H9 (cell line): ENCODE data around the gene NTSR1. TPM values are rescaled to one million over a fixed set of nuclear protein-coding genes. Genes with fewer than 3 reads are reported as not detected.

ENCODE experiments used
- DNase-seq: peaks from one replicate; pipeline ENCODE4 v3.0.0-alpha.2; 2017
- H2AFZ ChIP-seq: one replicate; pipeline ENCODE4 v1.6.1; 2013; ENCODE audit warnings: mild to moderate bottlenecking, low read length, control low read depth, moderate library complexity
- H2AK5ac ChIP-seq: 2 replicates; pipeline ENCODE4 v1.6.1; 2013; ENCODE audit warnings: low read length, control low read depth, mixed read lengths; ENCODE audit not compliant: insufficient read length
- H2BK120ac ChIP-seq: one replicate; pipeline ENCODE4 v1.6.1; 2013; ENCODE audit warnings: low read depth, mild to moderate bottlenecking, low read length, control low read depth, inconsistent platforms; ENCODE audit not compliant: poor library complexity, severe bottlenecking
- H2BK12ac ChIP-seq: 2 replicates; pipeline ENCODE4 v1.6.1; 2013; ENCODE audit warnings: low read length, control low read depth, mixed read lengths, low read depth; ENCODE audit not compliant: insufficient read length
- H2BK15ac ChIP-seq: 2 replicates; pipeline ENCODE4 v1.6.1; 2013; ENCODE audit warnings: low read depth, low read length, control low read depth
- H2BK20ac ChIP-seq: one replicate; pipeline ENCODE4 v1.6.1; 2013; ENCODE audit warnings: low read depth, mild to moderate bottlenecking, low read length, control low read depth, inconsistent platforms; ENCODE audit not compliant: poor library complexity, severe bottlenecking
- H2BK5ac ChIP-seq: 2 replicates; pipeline ENCODE4 v1.6.1; 2013; ENCODE audit warnings: low read length, control low read depth, mixed read lengths; ENCODE audit not compliant: insufficient read length
- H3K14ac ChIP-seq: 2 replicates; pipeline ENCODE4 v1.6.1; 2013; ENCODE audit warnings: low read length, control low read depth; ENCODE audit not compliant: insufficient read depth
- H3K18ac ChIP-seq: 2 replicates; pipeline ENCODE4 v1.6.1; 2013; ENCODE audit warnings: low read depth, mild to moderate bottlenecking, mixed read lengths, low read length, control low read depth; ENCODE audit not compliant: insufficient read length
- H3K23ac ChIP-seq: 2 replicates; pipeline ENCODE4 v1.6.1; 2013; ENCODE audit warnings: low read length, control low read depth, mixed read lengths, low read depth; ENCODE audit not compliant: insufficient read length
- H3K23me2 ChIP-seq: 2 replicates; pipeline ENCODE4 v1.6.1; 2013; ENCODE audit warnings: low read depth, mild to moderate bottlenecking, mixed read lengths, low read length, control low read depth; ENCODE audit not compliant: insufficient read length, poor library complexity, severe bottlenecking
- H3K27ac ChIP-seq: 2 replicates; pipeline ENCODE4 v1.5.1; 2013; ENCODE audit warnings: low read length, control low read depth, mixed read lengths, low read depth; ENCODE audit not compliant: insufficient read length
- H3K27me3 ChIP-seq: 2 replicates; pipeline ENCODE4 v1.6.1; 2013; ENCODE audit warnings: low read length, control low read depth, inconsistent platforms; ENCODE audit not compliant: insufficient read depth
- H3K4ac ChIP-seq: 2 replicates; pipeline ENCODE4 v1.6.1; 2013; ENCODE audit warnings: low read depth, mild to moderate bottlenecking, control low read depth, inconsistent platforms, low read length, moderate library complexity
- H3K4me1 ChIP-seq: 2 replicates; pipeline ENCODE4 v1.6.1; 2013; ENCODE audit warnings: low read length, control low read depth, inconsistent platforms; ENCODE audit not compliant: insufficient read depth
- H3K4me2 ChIP-seq: 2 replicates; pipeline ENCODE4 v1.6.1; 2013; ENCODE audit warnings: low read length, control low read depth, mixed read lengths; ENCODE audit not compliant: insufficient read length, insufficient read depth
- H3K56ac ChIP-seq: 2 replicates; pipeline ENCODE4 v1.6.1; 2013; ENCODE audit warnings: low read depth, mild to moderate bottlenecking, mixed read lengths, low read length, control low read depth; ENCODE audit not compliant: insufficient read length
- H3K79me1 ChIP-seq: 2 replicates; pipeline ENCODE4 v1.6.1; 2013; ENCODE audit warnings: low read depth, mild to moderate bottlenecking, moderate library complexity, low read length, control low read depth, inconsistent platforms; ENCODE audit not compliant: insufficient read depth, poor library complexity, severe bottlenecking
- H3K79me2 ChIP-seq: 2 replicates; pipeline ENCODE4 v1.6.1; 2013; ENCODE audit warnings: low read length, control low read depth, inconsistent platforms; ENCODE audit not compliant: insufficient read depth
- H3K9ac ChIP-seq: 2 replicates; pipeline ENCODE4 v1.6.1; 2013; ENCODE audit warnings: low read length, control low read depth, mixed read lengths; ENCODE audit not compliant: insufficient read length; ENCODE audit errors: extremely low read depth
- H3K9me3 ChIP-seq: one replicate; pipeline ENCODE4 v1.6.1; 2013; ENCODE audit warnings: low read depth, low read length, inconsistent platforms; ENCODE audit not compliant: control insufficient read depth
- H3T11ph ChIP-seq: one replicate; pipeline ENCODE4 v1.6.1; 2013; ENCODE audit warnings: mild to moderate bottlenecking, low read length, control low read depth, inconsistent platforms
- H4K20me1 ChIP-seq: one replicate; pipeline ENCODE4 v1.6.1; 2013; ENCODE audit not compliant: control insufficient read depth, insufficient read length, insufficient read depth
- H4K5ac ChIP-seq: 2 replicates; pipeline ENCODE4 v1.6.1; 2013; ENCODE audit warnings: low read depth, mild to moderate bottlenecking, mixed read lengths, low read length, control low read depth; ENCODE audit not compliant: insufficient read length
- H4K8ac ChIP-seq: replicated peaks from 2 replicates; pipeline ENCODE4 v1.6.1; 2013; ENCODE audit warnings: low read length, control low read depth, mixed read lengths, low read depth; ENCODE audit not compliant: insufficient read length
- H4K91ac ChIP-seq: 2 replicates; pipeline ENCODE4 v1.6.1; 2013; ENCODE audit warnings: low read depth, mild to moderate bottlenecking, moderate library complexity, mixed read lengths, low read length, control low read depth; ENCODE audit not compliant: insufficient read length
- H3K27ac Mint-ChIP-seq, 3 experiments: 2 replicates in 2 of 3; 3 replicates in 1 of 3; pipeline ENCODE4 v1.8.0; 2020 to 2021; ENCODE audit warnings: mixed read lengths in 3 of 3, mild to moderate bottlenecking in 1 of 3, moderate library complexity in 1 of 3
- H3K27me3 Mint-ChIP-seq: 2 replicates; pipeline ENCODE4 v1.8.0; 2021; ENCODE audit warnings: low read depth, mild to moderate bottlenecking, moderate library complexity, mixed read lengths
- H3K36me3 Mint-ChIP-seq, 3 experiments: 2 replicates in 2 of 3; 3 replicates in 1 of 3; pipeline ENCODE4 v1.8.0; 2020 to 2021; ENCODE audit warnings: low read depth in 3 of 3, mixed read lengths in 3 of 3; ENCODE audit not compliant: insufficient read depth in 1 of 3
- H3K4me1 Mint-ChIP-seq, 2 experiments: 2 replicates each; pipeline ENCODE4 v1.8.0; 2020; ENCODE audit warnings: mixed read lengths in 2 of 2
- H3K4me3 Mint-ChIP-seq, 2 experiments: 2 replicates in 1 of 2; 3 replicates in 1 of 2; pipeline ENCODE4 v1.8.0; 2020 to 2021; ENCODE audit warnings: mild to moderate bottlenecking in 2 of 2, mixed read lengths in 2 of 2, moderate library complexity in 1 of 2
- H3K9me3 Mint-ChIP-seq, 2 experiments: 2 replicates in 1 of 2; 3 replicates in 1 of 2; pipeline ENCODE4 v1.8.0; 2020; ENCODE audit warnings: mild to moderate bottlenecking in 2 of 2, mixed read lengths in 2 of 2, moderate library complexity in 1 of 2
- CTCF ChIP-seq: fragments of 200-600 bp; sonication (generic); conservative IDR thresholded peaks from 3 replicates; pipeline ENCODE4 v1.8.0; 2021; ENCODE audit warnings: antibody characterized with exemption, mild to moderate bottlenecking
- whole genome bisulfite sequencing: extraction: QIAGEN DNeasy Blood & Tissue Kit; methylation state at CpG from one replicate; pipeline ENCODE4 v1.1.7; 2013; ENCODE audit warnings: missing lambda C conversion rate, low lambda C conversion rate, mixed read lengths; ENCODE audit not compliant: insufficient read length; ENCODE audit errors: extremely low coverage; 5-methylcytosine and 5-hydroxymethylcytosine counted together
- total RNA-seq: library from RNA; stranded (reverse); gene quantifications from 2 replicates; pipeline ENCODE4 v1.2.1, GENCODE V29; 2021

NTSR1 gene
- total RNA-seq, 1 experiment from 2014 or later = 0.11 TPM

- H3K9me3 ChIP-seq = no peaks in the 10 kb centered on the region
- H4K91ac ChIP-seq = no peak overlapping the region
- Mint-ChIP-seq H3K4me1 (peaks cover 3 to 10% of the 10 kb centered on the region in 2 experiments; a peak in 3 of 4 replicates), H3K27ac (no peak overlapping the region), H3K36me3 (no peaks in the 10 kb centered on the region), H3K27me3 (peaks cover 87% of the 10 kb centered on the region), H3K4me3 (no peak overlapping the region), H3K9me3 (peaks cover 0 to 2% of the 10 kb centered on the region in 2 experiments; a peak in 1 of 5 replicates)
- H2BK15ac ChIP-seq = no peak overlapping the region
- no peaks in the 10 kb centered on the region for H3K79me2 ChIP-seq
- H3K56ac ChIP-seq = no peak overlapping the region
- H3K27me3 ChIP-seq = peaks cover 12% of the 10 kb centered on the region; the same call in 1 of the 2 replicates
- H3K27ac ChIP-seq = no peak overlapping the region
- no peak for TF ChIP-seq CTCF
- H3K9ac ChIP-seq = no peak overlapping the region
- no CpG with 5 or more reads among the region's 8 CpGs for WGBS
- H4K20me1 ChIP-seq = peaks cover 6% of the 10 kb centered on the region
- H3K4me1 ChIP-seq = no peaks in the 10 kb centered on the region
- H3K79me1 ChIP-seq = no peaks in the 10 kb centered on the region
- no peak overlapping the region for H2BK20ac ChIP-seq
- H3K14ac ChIP-seq = no peak overlapping the region; the same call in 1 of the 2 replicates
- no peak overlapping the region for H2BK5ac ChIP-seq
- no peak overlapping the region for H3K23ac ChIP-seq
- no peak overlapping the region for H3K18ac ChIP-seq
- no peak overlapping the region for H3K4me2 ChIP-seq
- H2AFZ ChIP-seq = no peak overlapping the region
- no peak overlapping the region for H4K5ac ChIP-seq
- no peak for DNase-seq
- H2BK12ac ChIP-seq = no peak overlapping the region
- H2BK120ac ChIP-seq = no peak overlapping the region
- H2AK5ac ChIP-seq = no peak overlapping the region
- H3K23me2 ChIP-seq = peaks cover 15% of the 10 kb centered on the region
- no peak overlapping the region for H4K8ac ChIP-seq
- no peak overlapping the region for H3K4ac ChIP-seq
- H3T11ph ChIP-seq = no peak overlapping the region
Observed at GRCh38 chr20:62712606-62713005, 4.0 kb downstream of the NTSR1 start.
